ENCODE measurements around the gene C6orf89.

Gene C6orf89

GRCh38 chr6:36885461-36886401 lies at the start of gene C6orf89:
TSS of gene C6orf89 (plus strand) at chr6:36885952. CDS start at chr6:36899445, 13,493 bp downstream.
- DNase-seq (ENCODE audit: low read depth, low spot score) = peak; percentile 94

GRCh38 chr6:36836111-36837021 lies 49.4 kb upstream of the C6orf89 start:
- DNase-seq (ENCODE audit: low read depth, low spot score) = no peak

- DNase-seq (ENCODE audit: low read depth, low spot score) = no peak
These were observed 48.8 kb upstream of the C6orf89 start for GRCh38 chr6:36837022-36837339.

GRCh38 chr6:36837686-36838085 lies 48.1 kb upstream of the C6orf89 start:
- DNase-seq (ENCODE audit: low read depth, low spot score) = no peak

GRCh38 chr6:36838896-36839748 lies 46.6 kb upstream of the C6orf89 start, which contains the start of gene CPNE5:
TSS of gene CPNE5 (minus strand) at chr6:36839444. CDS start at chr6:36839377, 67 bp downstream.
- no peak for DNase-seq (ENCODE audit: low read depth, low spot score)

GRCh38 chr6:36839749-36840431 lies 45.9 kb upstream of the C6orf89 start:
- no peak for DNase-seq (ENCODE audit: low read depth, low spot score)

GRCh38 chr6:36840432-36841403 lies 45.0 kb upstream of the C6orf89 start:
- DNase-seq (ENCODE audit: low read depth, low spot score) = no peak

GRCh38 chr6:36841756-36842155 lies 44.0 kb upstream of the C6orf89 start:
- no peak for DNase-seq (ENCODE audit: low read depth, low spot score)

GRCh38 chr6:36843170-36843569 lies 42.6 kb upstream of the C6orf89 start:
- DNase-seq (ENCODE audit: low read depth, low spot score) = no peak

GRCh38 chr6:36844232-36845170 lies 41.3 kb upstream of the C6orf89 start:
- no peak for DNase-seq (ENCODE audit: low read depth, low spot score)

- DNase-seq (ENCODE audit: low read depth, low spot score) = no peak
These were observed 40.5 kb upstream of the C6orf89 start for GRCh38 chr6:36845233-36845632.

GRCh38 chr6:36847152-36847551 lies 38.6 kb upstream of the C6orf89 start:
- DNase-seq (ENCODE audit: low read depth, low spot score) = no peak

GRCh38 chr6:36847991-36848390 lies 37.8 kb upstream of the C6orf89 start:
- DNase-seq (ENCODE audit: low read depth, low spot score) = no peak

GRCh38 chr6:36848658-36849441 lies 36.9 kb upstream of the C6orf89 start:
- DNase-seq (ENCODE audit: low read depth, low spot score) = no peak

- no peak for DNase-seq (ENCODE audit: low read depth, low spot score)
These were observed 35.7 kb upstream of the C6orf89 start for GRCh38 chr6:36850021-36850420.

GRCh38 chr6:36851149-36851614 lies 34.6 kb upstream of the C6orf89 start:
- no peak for DNase-seq (ENCODE audit: low read depth, low spot score)

GRCh38 chr6:36851626-36852025 lies 34.1 kb upstream of the C6orf89 start:
- no peak for DNase-seq (ENCODE audit: low read depth, low spot score)

Measured in activated naive CD8-positive, alpha-beta T cell treated with anti-CD3 and anti-CD28 coated beads, Interleukin-2, amount 50 U/mL, for 16 hours (primary cell).